Measurements from ENCODE around the gene RANBP3. TPM values are rescaled to one million over a fixed set of nuclear protein-coding genes. Genes with fewer than 3 reads are reported as not detected.
"Not testable (repeated sequence)": the region's sequence is repeated elsewhere in the genome, so short reads cannot be mapped to it uniquely, and the experiment has no call there.

RANBP3 gene, protein sequence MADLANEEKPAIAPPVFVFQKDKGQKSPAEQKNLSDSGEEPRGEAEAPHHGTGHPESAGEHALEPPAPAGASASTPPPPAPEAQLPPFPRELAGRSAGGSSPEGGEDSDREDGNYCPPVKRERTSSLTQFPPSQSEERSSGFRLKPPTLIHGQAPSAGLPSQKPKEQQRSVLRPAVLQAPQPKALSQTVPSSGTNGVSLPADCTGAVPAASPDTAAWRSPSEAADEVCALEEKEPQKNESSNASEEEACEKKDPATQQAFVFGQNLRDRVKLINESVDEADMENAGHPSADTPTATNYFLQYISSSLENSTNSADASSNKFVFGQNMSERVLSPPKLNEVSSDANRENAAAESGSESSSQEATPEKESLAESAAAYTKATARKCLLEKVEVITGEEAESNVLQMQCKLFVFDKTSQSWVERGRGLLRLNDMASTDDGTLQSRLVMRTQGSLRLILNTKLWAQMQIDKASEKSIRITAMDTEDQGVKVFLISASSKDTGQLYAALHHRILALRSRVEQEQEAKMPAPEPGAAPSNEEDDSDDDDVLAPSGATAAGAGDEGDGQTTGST
- total RNA-seq (2021; fragmentation: NEBNext Ultra II Directional; extraction: Animal tissue kit (Norgen Biotek cat#: 25700)) = 10 to 100 TPM; 57.6 to 80.9 (median 70.4) TPM
- long read RNA-seq, transcript RANBP3-202 (17 exons, 3,233 nt) = minor isoform, 6 of 61 reads
- long read RNA-seq, transcript RANBP3-201 (16 exons, 1,762 nt) = minor isoform, 20 of 61 reads
- long read RNA-seq, transcript RANBP3-220 (16 exons, 1,783 nt) = major isoform, 23 of 61 reads
- long read RNA-seq, partial matches to known transcripts = 6 of 61 reads
- long read RNA-seq, other reads (novel, unspliced or antisense) = 4 of 61 reads

GRCh38 chr19:5977785-5978605, at the start of gene RANBP3:
Gene RANBP3, minus strand, starts transcription at chr19:5978140. Its CDS starts 58 bp downstream, at chr19:5978082.
- peak; percentile 99 for DNase-seq
- peak within 1 kb of the TSS; percentile 91 for H3K27ac Mint-ChIP-seq
- H3K9me3 Mint-ChIP-seq = no peaks in the 10 kb centered on the region
- H3K27me3 Mint-ChIP-seq (ENCODE audit: insufficient read depth) = no peaks in the 10 kb centered on the region; the same call in 1 of the 2 replicates
- peak within 1 kb of the TSS; percentile 99 for H3K4me3 Mint-ChIP-seq
- peaks cover 47% of the 10 kb centered on the region for H3K4me1 Mint-ChIP-seq (ENCODE audit: low read depth)
- H3K36me3 Mint-ChIP-seq (ENCODE audit: low read depth) = peaks cover 26% of the 10 kb centered on the region
- no peak for TF ChIP-seq CTCF (IDR thresholded peaks at IDR 0.05)

DNA sequence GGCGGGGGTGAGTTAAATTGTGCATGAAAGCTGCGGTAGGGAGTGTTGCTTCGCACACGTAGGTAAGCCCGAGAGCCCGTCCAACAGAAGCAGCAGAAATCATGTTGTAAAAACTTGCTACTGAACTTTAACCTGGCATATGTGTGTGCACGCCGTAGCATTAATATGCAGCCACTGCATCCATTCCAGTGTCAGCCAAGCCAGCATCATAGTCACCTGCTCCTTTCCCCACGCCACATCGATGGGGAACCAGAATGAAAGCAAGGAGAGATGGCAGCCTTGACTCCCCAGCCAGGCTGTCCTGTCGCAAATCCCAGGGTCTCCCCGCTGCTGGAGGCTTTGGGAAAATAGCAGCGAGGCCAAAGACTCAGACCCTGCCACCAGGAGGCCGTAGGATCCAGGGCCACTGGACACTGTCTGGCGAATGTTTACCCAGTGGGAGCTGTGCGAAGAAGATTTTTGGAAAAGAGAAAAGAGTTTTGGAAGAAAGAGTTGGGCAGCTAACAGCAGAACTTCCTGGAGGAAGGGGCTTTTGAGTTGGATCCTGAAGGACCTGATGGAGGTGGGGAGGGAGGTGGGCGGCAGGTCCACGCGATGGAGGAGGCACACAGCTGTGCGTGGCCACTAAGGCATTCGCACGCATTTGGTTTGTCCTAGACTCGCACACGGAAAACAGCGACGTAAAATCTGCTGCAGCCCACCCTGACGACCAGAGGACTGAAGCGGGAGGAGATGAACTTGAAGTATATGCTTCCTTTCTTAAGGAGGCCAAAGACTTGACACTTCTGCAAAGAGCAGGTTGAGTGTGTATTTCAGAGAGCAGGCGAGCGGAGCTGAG, 48.7 kb upstream of the RANBP3 start:
- Mint-ChIP-seq H3K27ac (no peak overlapping the region), H3K9me3 (peaks cover 5% of the 10 kb centered on the region; the same call in 1 of the 2 replicates), H3K4me3 (no peak overlapping the region), H3K27me3 (ENCODE audit: insufficient read depth) (no peaks in the 10 kb centered on the region; the same call in 1 of the 2 replicates), H3K4me1 (ENCODE audit: low read depth) (peaks cover 43% of the 10 kb centered on the region), H3K36me3 (ENCODE audit: low read depth) (peaks cover 29% of the 10 kb centered on the region)
- no peak for DNase-seq
- no peak for TF ChIP-seq CTCF (IDR thresholded peaks at IDR 0.05)

- Mint-ChIP-seq H3K4me1 (ENCODE audit: low read depth) (peaks cover 33% of the 10 kb centered on the region), H3K36me3 (ENCODE audit: low read depth) (peaks cover 25% of the 10 kb centered on the region)
- not testable (repeated sequence) for H3K4me3 Mint-ChIP-seq; H3K9me3 Mint-ChIP-seq; H3K27me3 Mint-ChIP-seq (ENCODE audit: insufficient read depth); DNase-seq; H3K27ac Mint-ChIP-seq
Observed at GRCh38 chr19:6024756-6025155, 46.8 kb upstream of the RANBP3 start.

GRCh38 chr19:6023936-6024335, 46.0 kb upstream of the RANBP3 start:
- H3K27ac Mint-ChIP-seq = peak overlapping the region; percentile 36; the same call in 1 of the 2 replicates

More at GRCh38 chr19:6023936-6024335, 46.0 kb upstream of the RANBP3 start:
- no peak for TF ChIP-seq CTCF (IDR thresholded peaks at IDR 0.05)
- Mint-ChIP-seq H3K27me3 (ENCODE audit: insufficient read depth) (peaks cover 2% of the 10 kb centered on the region; the same call in 1 of the 2 replicates), H3K36me3 (ENCODE audit: low read depth) (peaks cover 21% of the 10 kb centered on the region; the same call in 1 of the 2 replicates), H3K4me3 (no peak overlapping the region; the same call in 1 of the 2 replicates), H3K9me3 (no peaks in the 10 kb centered on the region), H3K4me1 (ENCODE audit: low read depth) (peaks cover 29% of the 10 kb centered on the region)
- DNase-seq = no peak

Data from HFFc6 (cell line).